ENCODE measurements around the gene CD200R1L.

Gene CD200R1L

GRCh38 chr3:112818289-112818688, 28.4 kb downstream of the CD200R1L start:
- peak; percentile 90 for DNase-seq (ENCODE audit: low read depth)

- DNase-seq (ENCODE audit: low read depth), result no peak
These were observed 28.9 kb downstream of the CD200R1L start for GRCh38 chr3:112817797-112818196.

GRCh38 chr3:112817271-112817670, 29.4 kb downstream of the CD200R1L start:
- no peak for DNase-seq (ENCODE audit: low read depth)

- peak; percentile 9 for DNase-seq (ENCODE audit: low read depth)
These were observed 30.7 kb downstream of the CD200R1L start for GRCh38 chr3:112815981-112816380.

- DNase-seq (ENCODE audit: low read depth), result peak; percentile 83
These were observed 32.4 kb downstream of the CD200R1L start for GRCh38 chr3:112814266-112814665.

- DNase-seq (ENCODE audit: low read depth), result peak; percentile 33
These were observed 32.9 kb downstream of the CD200R1L start for GRCh38 chr3:112813723-112814171.

- DNase-seq (ENCODE audit: low read depth), result peak; percentile 72
These were observed 33.6 kb downstream of the CD200R1L start for GRCh38 chr3:112813016-112813415.

GRCh38 chr3:112811917-112812660, 34.6 kb downstream of the CD200R1L start:
- DNase-seq (ENCODE audit: low read depth), result no peak

GRCh38 chr3:112811131-112811884, 35.4 kb downstream of the CD200R1L start:
- peak; percentile 99 for DNase-seq (ENCODE audit: low read depth)

GRCh38 chr3:112810561-112810960, 36.1 kb downstream of the CD200R1L start:
- no peak for DNase-seq (ENCODE audit: low read depth)

- no peak for DNase-seq (ENCODE audit: low read depth)
These were observed 38.5 kb downstream of the CD200R1L start for GRCh38 chr3:112808136-112808535.

- no peak for DNase-seq (ENCODE audit: low read depth)
These were observed 39.0 kb downstream of the CD200R1L start for GRCh38 chr3:112807685-112808084.

- peak; percentile 9 for DNase-seq (ENCODE audit: low read depth)
These were observed 39.8 kb downstream of the CD200R1L start for GRCh38 chr3:112806903-112807302.

GRCh38 chr3:112805126-112805525, 41.5 kb downstream of the CD200R1L start:
- no peak for DNase-seq (ENCODE audit: low read depth)

- no peak for DNase-seq (ENCODE audit: low read depth)
These were observed 42.6 kb downstream of the CD200R1L start for GRCh38 chr3:112804021-112804420.

GRCh38 chr3:112803467-112803866, 43.2 kb downstream of the CD200R1L start:
- DNase-seq (ENCODE audit: low read depth), result peak; percentile 32

GRCh38 chr3:112802338-112802737, 44.3 kb downstream of the CD200R1L start:
- no peak for DNase-seq (ENCODE audit: low read depth)

GRCh38 chr3:112799946-112800345, 46.7 kb downstream of the CD200R1L start:
- no peak for DNase-seq (ENCODE audit: low read depth)

- DNase-seq (ENCODE audit: low read depth), result no peak
These were observed 52.0 kb downstream of the CD200R1L start for GRCh38 chr3:112794622-112795172.

GRCh38 chr3:112793326-112794081, 53.2 kb downstream of the CD200R1L start:
- no peak for DNase-seq (ENCODE audit: low read depth)

GRCh38 chr3:112791736-112792135, 54.9 kb downstream of the CD200R1L start:
- DNase-seq (ENCODE audit: low read depth), result no peak

GRCh38 chr3:112789787-112790186, 56.9 kb downstream of the CD200R1L start:
- no peak for DNase-seq (ENCODE audit: low read depth)

Data from fibroblast of gingiva (primary cell).